Measurements from ENCODE around the gene CHMP6.
"Not testable (repeated sequence)": the region's sequence is repeated elsewhere in the genome, so short reads cannot be mapped to it uniquely, and the experiment has no call there.

CHMP6 gene

DNA sequence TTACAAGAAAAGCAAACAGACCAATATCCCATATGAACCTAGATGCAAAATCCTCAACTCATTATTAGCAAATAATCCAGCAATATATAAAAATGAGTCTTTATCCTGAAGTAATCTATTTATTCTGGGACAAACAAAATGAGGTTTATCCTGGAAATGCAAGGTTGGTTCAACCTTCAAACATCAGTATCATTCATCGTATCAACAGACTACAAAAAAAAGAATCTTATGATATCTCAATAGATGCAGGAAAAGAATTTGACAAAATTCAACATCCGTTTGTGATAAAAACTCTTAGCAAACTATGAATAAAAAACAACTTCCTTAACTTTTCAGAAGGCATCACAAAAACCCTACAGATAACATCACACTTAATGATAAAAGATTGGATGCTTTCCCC, 24.9 kb downstream of the CHMP6 start:
- DNase-seq: no peak

- not testable (repeated sequence) for DNase-seq
Measured at GRCh38 chr17:81017330-81017729, 25.7 kb downstream of the CHMP6 start.

DNA sequence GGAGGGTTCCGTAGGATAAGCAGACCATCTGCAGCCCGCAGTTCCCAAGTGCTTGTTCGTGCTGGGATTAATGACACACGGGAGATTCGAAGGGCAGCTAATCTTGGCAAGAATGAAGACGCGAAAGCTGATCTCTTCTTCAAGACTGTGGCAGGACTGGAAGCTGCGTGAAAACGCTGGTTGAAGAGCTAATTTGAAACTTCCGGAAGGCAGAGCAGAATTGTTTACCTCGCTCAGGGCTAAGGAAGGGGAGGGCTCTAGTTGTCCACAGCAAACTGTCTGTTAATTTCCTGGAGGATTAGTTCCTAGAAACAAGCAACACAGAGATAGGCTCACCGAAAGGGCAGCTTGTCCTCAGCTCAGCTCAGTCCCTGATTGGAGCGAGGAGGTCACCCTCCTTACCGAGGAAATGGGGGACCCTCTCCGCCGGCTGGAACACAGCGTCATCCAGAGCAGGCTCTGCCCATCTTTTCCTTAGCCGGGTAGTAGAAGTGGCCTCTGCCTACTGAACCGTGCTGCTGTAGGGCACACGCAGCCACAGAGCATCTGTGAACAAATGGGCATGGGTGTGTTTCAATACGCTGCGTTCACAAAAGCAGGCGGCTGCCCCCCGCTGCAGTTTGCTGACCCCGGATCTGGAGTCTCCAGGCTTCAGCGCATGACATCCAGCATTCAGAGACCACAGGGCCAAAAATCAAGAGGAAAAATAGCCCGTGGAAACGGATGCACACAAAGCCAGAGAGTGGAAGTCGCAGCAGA, 26.6 kb downstream of the CHMP6 start:
- DNase-seq: peak; percentile 85

- no peak for DNase-seq
Measured at GRCh38 chr17:81019563-81020442, 28.2 kb downstream of the CHMP6 start.

GRCh38 chr17:81020443-81020766, 28.8 kb downstream of the CHMP6 start:
- DNase-seq: no peak

- no peak for DNase-seq
Measured at GRCh38 chr17:81020767-81021497, 29.3 kb downstream of the CHMP6 start.

- no peak for DNase-seq
Measured at GRCh38 chr17:81021531-81022343, 30.1 kb downstream of the CHMP6 start.

GRCh38 chr17:81022344-81022676, 30.7 kb downstream of the CHMP6 start:
- peak; percentile 33 for DNase-seq

- no peak for DNase-seq
Measured at GRCh38 chr17:81025065-81025740, 33.6 kb downstream of the CHMP6 start.

DNA sequence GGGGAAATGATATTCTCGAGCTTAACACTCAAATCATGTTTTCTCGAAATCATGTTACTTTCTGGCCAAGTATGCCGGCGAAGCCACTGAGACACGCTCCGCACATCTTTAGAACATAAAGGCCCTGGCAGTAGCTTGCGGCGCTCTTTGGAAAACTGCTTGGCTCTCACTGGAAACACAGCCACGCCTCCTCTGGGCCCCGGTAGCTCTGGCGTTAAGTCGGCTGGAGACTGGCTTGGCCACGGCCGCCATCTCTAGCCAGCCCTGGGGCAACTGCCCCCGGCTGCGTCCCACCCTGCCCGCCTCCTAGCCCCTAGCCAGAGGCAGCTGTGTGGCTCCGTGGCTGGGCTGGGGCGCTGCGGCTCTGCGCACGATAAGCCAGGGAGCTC, 34.1 kb downstream of the CHMP6 start:
- no peak for DNase-seq

- no peak for DNase-seq
Measured at GRCh38 chr17:81026266-81027036, 34.8 kb downstream of the CHMP6 start.

- DNase-seq: peak; percentile 75
Measured at GRCh38 chr17:81027038-81027437, 35.4 kb downstream of the CHMP6 start.

GRCh38 chr17:81027591-81028505, 36.2 kb downstream of the CHMP6 start:
- peak; percentile 80 for DNase-seq

DNA sequence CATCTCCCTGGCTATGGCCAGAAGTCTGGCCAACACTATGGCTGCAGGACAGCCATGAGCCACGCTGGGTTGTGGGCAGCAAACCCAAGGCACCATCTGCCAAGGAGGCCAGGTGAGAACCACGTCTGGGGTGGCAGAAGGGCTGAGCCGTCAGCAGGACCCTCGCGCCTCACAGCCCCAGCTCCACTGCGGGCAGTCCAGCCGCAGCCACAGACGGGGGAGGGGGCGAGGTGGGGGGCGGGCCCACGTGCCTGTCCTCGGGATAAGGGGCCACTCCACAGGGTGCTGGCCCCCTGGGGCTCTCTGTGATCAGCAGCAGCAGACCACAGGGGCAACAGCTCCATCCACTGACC, 36.8 kb downstream of the CHMP6 start:
- DNase-seq: no peak

DNA sequence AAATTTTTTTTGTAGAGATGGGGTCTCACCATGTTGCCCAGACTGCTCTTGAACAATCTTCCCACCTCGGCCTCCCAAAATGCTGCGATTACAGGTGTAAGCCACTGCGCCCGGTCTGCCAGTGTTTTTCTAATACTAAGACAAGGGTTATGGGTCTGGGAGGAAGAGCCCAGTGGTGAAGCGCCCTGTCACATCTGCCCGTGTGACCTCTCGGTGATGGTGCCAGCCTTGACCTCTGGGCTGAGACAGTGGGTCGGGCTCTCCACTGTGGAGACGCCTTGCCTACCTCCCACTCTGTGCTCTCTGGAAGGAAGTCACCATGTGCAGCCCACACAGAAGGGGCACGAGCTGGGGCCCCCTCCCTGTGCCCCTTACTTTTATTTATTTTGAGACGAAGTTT, 38.2 kb downstream of the CHMP6 start:
- no peak for DNase-seq

- peak; percentile 70 for DNase-seq
Measured at GRCh38 chr17:81030312-81030711, 38.7 kb downstream of the CHMP6 start.

DNA sequence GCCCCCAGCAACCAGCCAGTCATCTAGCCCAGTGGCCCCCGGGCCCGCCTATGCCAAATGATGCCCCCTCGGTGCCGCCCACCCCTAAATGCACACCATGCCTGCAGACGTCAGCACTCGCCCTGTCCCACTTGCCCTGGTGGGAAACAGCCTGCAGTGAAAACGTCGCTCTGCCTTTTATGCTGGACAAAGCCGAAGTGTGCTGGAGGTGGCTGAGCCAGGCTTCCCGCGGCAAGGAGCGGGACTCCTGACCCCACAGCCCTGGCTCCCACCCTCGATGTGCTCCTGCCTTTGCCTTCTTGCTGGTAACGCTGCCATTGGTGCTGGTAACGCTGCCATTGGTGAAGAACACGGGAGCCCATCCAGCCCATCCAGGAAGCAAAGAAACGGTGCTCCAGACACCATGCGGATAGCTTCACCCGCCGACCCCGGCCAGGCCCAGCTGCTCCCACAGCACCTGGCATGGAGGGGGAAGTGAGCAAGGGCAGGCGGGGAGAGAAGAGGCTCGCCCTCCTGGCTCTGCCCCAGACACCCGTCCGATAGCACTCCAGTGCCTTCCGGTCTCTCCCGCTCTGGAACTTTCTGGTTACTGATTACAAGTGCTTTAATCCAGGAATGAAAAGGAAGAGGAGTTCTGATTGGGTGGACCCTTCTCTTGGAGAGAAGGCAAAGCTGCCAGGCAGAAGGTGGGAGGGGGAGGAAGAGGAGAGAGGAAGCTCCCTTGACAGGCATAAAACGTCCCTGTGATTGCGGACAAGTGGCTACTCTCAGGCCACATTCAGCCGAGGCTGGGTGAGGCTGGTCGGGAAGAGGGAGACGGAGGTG, 39.3 kb downstream of the CHMP6 start:
- DNase-seq: peak; percentile 93

DNA sequence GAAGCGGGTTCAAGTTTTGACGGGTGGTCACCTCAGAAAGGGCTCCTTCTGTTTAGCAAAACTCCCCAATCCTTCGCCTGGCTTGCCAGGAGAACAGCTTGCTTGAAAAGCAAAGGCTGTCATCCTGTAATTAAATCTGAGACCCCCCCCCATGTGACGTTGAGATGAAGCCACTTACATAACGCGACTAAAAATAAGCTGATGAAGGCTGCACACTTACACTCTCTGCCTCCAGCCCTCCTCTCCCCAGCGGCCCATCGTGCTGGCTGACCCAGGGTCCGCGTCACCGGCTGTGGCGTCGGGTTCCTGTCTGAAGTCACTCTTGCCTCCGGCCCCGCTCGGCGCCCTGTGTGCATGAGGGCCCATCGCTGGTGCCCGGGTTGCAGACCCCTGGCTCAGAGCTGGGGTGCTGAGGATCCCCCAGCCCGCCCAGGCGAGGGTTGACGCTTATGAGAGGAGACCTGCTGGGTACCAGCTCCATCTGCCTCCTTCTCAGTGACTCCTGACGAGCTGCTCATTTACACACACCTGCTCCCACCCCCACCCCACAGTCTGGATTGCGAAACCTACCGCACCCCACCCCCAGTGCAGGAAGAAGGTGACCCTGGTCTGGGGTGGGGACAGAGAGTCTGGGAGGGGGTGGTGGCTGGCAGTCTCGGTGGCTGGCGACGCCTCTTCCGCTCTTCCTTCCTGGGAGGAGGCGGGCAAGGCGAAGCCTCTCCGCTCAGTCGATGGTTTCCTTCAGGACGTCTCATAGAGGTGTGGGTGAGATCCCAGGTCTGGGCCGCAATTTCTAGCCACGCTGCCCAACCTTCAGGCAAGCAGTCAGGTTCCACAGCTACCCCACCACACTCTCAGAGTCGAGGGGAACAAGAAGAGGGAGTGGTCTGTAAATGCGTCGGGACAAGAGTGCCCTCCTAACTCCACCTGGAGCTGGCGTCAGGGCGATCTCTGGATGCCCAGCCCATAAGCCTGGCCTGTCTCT, 40.2 kb downstream of the CHMP6 start:
- DNase-seq: no peak
